K562 (cell line): ENCODE results near the gene RFX3. TPM values are rescaled to one million over a fixed set of nuclear protein-coding genes. Genes with fewer than 3 reads are reported as not detected.
A peak's percentile ranks its signal among the peaks of the same experiment; 100 is the strongest.

ENCODE experiments used
- CHD4 ChIP-seq: fragments of 200-600 bp; sonication (generic); IDR thresholded peaks from 3 replicates; pipeline ENCODE4 v1.6.1; 2012; ENCODE audit warnings: low read depth, mild to moderate bottlenecking, mixed read lengths, low read length, inconsistent platforms; ENCODE audit not compliant: insufficient read depth, insufficient replicate concordance, poor library complexity, severe bottlenecking
- CREBBP ChIP-seq: IDR thresholded peaks from one replicate; pipeline ENCODE4 v1.6.1; 2012; ENCODE audit warnings: low read depth, mild to moderate bottlenecking, control low read depth, inconsistent platforms, low read length
- FOXJ3 ChIP-seq: sonication (generic); formaldehyde crosslinking; IDR thresholded peaks from 2 replicates; pipeline ENCODE4 v1.4.0; 2020; ENCODE audit warnings: mild to moderate bottlenecking, missing genetic modification reagents
- HDAC1 ChIP-seq, 2 experiments: fragments of 450-650 bp; IDR thresholded peaks; 2 replicates each; pipeline ENCODE4 v1.6.1; 2016 to 2017; ENCODE audit warnings: inconsistent platforms in 1 of 2, mild to moderate bottlenecking in 1 of 2, moderate library complexity in 1 of 2
- HDAC3 ChIP-seq: fragments of 450-650 bp; IDR thresholded peaks from 2 replicates; pipeline ENCODE4 v1.6.1; 2018; ENCODE audit warnings: borderline replicate concordance, mild to moderate bottlenecking, moderate library complexity; ENCODE audit not compliant: partially characterized antibody
- JUND ChIP-seq, 2 experiments: IDR thresholded peaks; 2 replicates in 1 of 2; 3 replicates in 1 of 2; pipeline ENCODE4 v1.6.1; 2011; ENCODE audit warnings: borderline replicate concordance in 2 of 2, low read depth in 2 of 2, low read length in 2 of 2, improper control_type of control experiment in 1 of 2, missing biosample characterization in 1 of 2, missing genetic modification characterization in 1 of 2, missing genetic modification reagents in 1 of 2
- MBD2 ChIP-seq: sonication (generic); IDR thresholded peaks from 2 replicates; pipeline ENCODE4 v1.6.1; 2016; ENCODE audit warnings: low read depth, borderline replicate concordance
- MXI1 ChIP-seq: IDR thresholded peaks from 2 replicates; pipeline ENCODE4 v1.6.1; 2011; ENCODE audit warnings: low read depth, mild to moderate bottlenecking, improper control_type of control experiment, low read length
- NELFE ChIP-seq: IDR thresholded peaks from 2 replicates; pipeline ENCODE4 v1.6.1; 2011; ENCODE audit warnings: mild to moderate bottlenecking; ENCODE audit not compliant: insufficient read depth, insufficient read length
- NFE2L1 ChIP-seq: fragments of 450-650 bp; IDR thresholded peaks from 2 replicates; pipeline ENCODE4 v1.6.1; 2016; ENCODE audit warnings: missing genetic modification characterization, low read depth, mild to moderate bottlenecking, missing compliant biosample characterization, moderate library complexity, borderline replicate concordance
- RBM14 ChIP-seq: fragments of 200-400 bp; formaldehyde crosslinking; IDR thresholded peaks from 2 replicates; pipeline ENCODE4 v1.6.1; 2018; ENCODE audit warnings: low read depth, mild to moderate bottlenecking, low read length, moderate library complexity, borderline replicate concordance; ENCODE audit not compliant: insufficient read depth
- RBM22 ChIP-seq: fragments of 200-400 bp; formaldehyde crosslinking; IDR thresholded peaks from 2 replicates; pipeline ENCODE4 v1.6.1; 2018; ENCODE audit warnings: low read length, low read depth; ENCODE audit not compliant: poor library complexity, severe bottlenecking
- RCOR1 ChIP-seq, 2 experiments: IDR thresholded peaks; 2 replicates each; pipeline ENCODE4 v1.6.1; 2012; ENCODE audit warnings: low read depth in 2 of 2, low read length in 2 of 2, borderline replicate concordance in 1 of 2, improper control_type of control experiment in 1 of 2
- TCF7 ChIP-seq: sonication (generic); IDR thresholded peaks from 2 replicates; pipeline ENCODE4 v1.6.1; 2016; ENCODE audit warnings: antibody characterized with exemption, borderline replicate concordance
- YY1 ChIP-seq, 3 experiments: IDR thresholded peaks; 2 replicates each; pipeline ENCODE4 v1.6.1; 2011; ENCODE audit warnings: low read length in 2 of 3, mild to moderate bottlenecking in 2 of 3, moderate library complexity in 2 of 3, borderline replicate concordance in 1 of 3, control low read depth in 1 of 3, low read depth in 1 of 3; ENCODE audit not compliant: insufficient read depth in 3 of 3, insufficient replicate concordance in 2 of 3, control insufficient read depth in 1 of 3, insufficient read length in 1 of 3; ENCODE audit errors: extremely low read depth in 1 of 3
- polyA plus RNA-seq, 8 experiments: library from polyadenylated mRNA; depleted of rRNA in 4 of 8; stranded (reverse) in 5 of 8; unstranded in 3 of 8; fragments of >200 nt; fragmentation: Nextera tagmentation in 2 of 8; fragmentation: Illumina TruSeq in 1 of 8; extraction: Ambion mirVana in 2 of 8; extraction: Trizol in 1 of 8; gene quantifications; 2 replicates each; pipeline versions ENCODE4 v1.2.1 to v1.2.3, GENCODE V29; 2011 to 2014; ENCODE audit warnings: inconsistent platforms in 1 of 8, missing spikeins in 1 of 8
- total RNA-seq, 7 experiments: library from RNA; depleted of rRNA in 6 of 7; stranded (reverse); fragments of >200 nt in 6 of 7; fragmentation: Illumina TruSeq in 2 of 7; extraction: Trizol in 2 of 7; gene quantifications; 2 replicates each; pipeline versions ENCODE4 v1.2.1 to v1.2.3, GENCODE V29; 2011 to 2021; ENCODE audit warnings: low replicate concordance in 1 of 7
- TF ChIP-seq, protein P1 (sequence below): fragments of 200-800 bp; sonication (Bioruptor generic); IDR thresholded peaks from 2 replicates; pipeline ENCODE4 v1.6.1; 2017; ENCODE audit warnings: missing genetic modification characterization, missing compliant biosample characterization
- TF ChIP-seq, protein P2 (sequence below): sonication (generic); formaldehyde crosslinking; IDR thresholded peaks from 2 replicates; pipeline ENCODE4 v1.8.1; 2023; ENCODE audit warnings: mild to moderate bottlenecking, missing genetic modification reagents
- TF ChIP-seq, protein P3 (sequence below), 2 experiments: IDR thresholded peaks; 2 replicates each; pipeline ENCODE4 v1.6.1; 2011; ENCODE audit warnings: borderline replicate concordance in 1 of 2, control low read depth in 1 of 2, low read depth in 1 of 2, low read length in 1 of 2, mild to moderate bottlenecking in 1 of 2, mixed read lengths in 1 of 2, moderate library complexity in 1 of 2; ENCODE audit not compliant: insufficient read depth in 1 of 2, insufficient read length in 1 of 2, poor library complexity in 1 of 2, severe bottlenecking in 1 of 2; ENCODE audit errors: extremely low read depth in 1 of 2
- TF ChIP-seq, protein P4 (sequence below), 2 experiments: fragments of 450-650 bp; conservative IDR thresholded peaks; 2 replicates each; pipeline ENCODE4 v1.6.1; 2017; ENCODE audit warnings: mild to moderate bottlenecking in 2 of 2, moderate library complexity in 2 of 2

RFX3 gene
- total and polyA plus RNA-seq, 9 of the 15 experiments (the other 6 are each of a cell fraction or from before 2014, with no cell fraction given): 0.86 to 4.9 (median 2.0) TPM

DNA sequence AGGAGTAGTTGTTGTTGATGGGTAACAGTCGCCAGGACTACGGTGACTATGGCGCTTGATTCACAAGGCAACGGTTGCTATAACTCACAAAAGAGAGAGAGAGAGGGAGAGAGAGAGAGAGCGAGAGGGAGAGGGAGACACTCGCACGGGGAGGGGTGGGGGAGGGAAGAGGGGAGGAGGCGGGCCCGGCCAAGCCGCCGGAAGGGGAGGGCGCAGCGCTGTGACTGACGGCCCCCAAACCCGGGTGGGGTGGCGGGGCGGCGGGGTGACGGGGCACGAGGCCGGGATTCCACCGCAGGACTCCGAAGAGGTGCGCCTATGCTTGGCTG is at the start of gene RFX3 (continued):
- TF ChIP-seq HDAC3 (no peak), JUND (IDR thresholded peaks at IDR 0.05; ENCODE audit: borderline replicate concordance, low read depth, low read length) (peak; percentile 11; the same call in 1 of the 2 replicates), JUND (tag; IDR thresholded peaks at IDR 0.05; ENCODE audit: borderline replicate concordance, low read depth, low read length) (no peak; the same call in 2 of the 3 replicates), HDAC1 (IDR thresholded peaks at IDR 0.05) (peak in 1 of 2 experiments; percentile 80; a peak in 2 of 4 replicates), YY1 (IDR thresholded peaks at IDR 0.05; ENCODE audit: borderline replicate concordance in 1 of 3, control insufficient read depth in 1 of 3, extremely low read depth in 1 of 3, insufficient read depth in 3 of 3, insufficient read length in 1 of 3, insufficient replicate concordance in 2 of 3, low read depth in 1 of 3, low read length in 2 of 3) (peak in 2 of 3 experiments; percentile 17 to 47), RCOR1 (IDR thresholded peaks at IDR 0.05; ENCODE audit: borderline replicate concordance in 1 of 2, low read depth in 2 of 2, low read length in 2 of 2) (peak in 1 of 2 experiments; percentile 84; a peak in 2 of 4 replicates), RBM14 (no peak), TCF7 (no peak; the same call in 1 of the 2 replicates), NELFE (no peak), RBM22 (peak; percentile 94), CHD4 (no peak), MXI1 (peak; percentile 100), CREBBP (peak; percentile 38), FOXJ3 (peak; percentile 93), NFE2L1 (no peak), MBD2 (0 out of 2 replicates have a peak, but pooled peaks have one; percentile 13)
- TF ChIP-seq, protein P1, sequence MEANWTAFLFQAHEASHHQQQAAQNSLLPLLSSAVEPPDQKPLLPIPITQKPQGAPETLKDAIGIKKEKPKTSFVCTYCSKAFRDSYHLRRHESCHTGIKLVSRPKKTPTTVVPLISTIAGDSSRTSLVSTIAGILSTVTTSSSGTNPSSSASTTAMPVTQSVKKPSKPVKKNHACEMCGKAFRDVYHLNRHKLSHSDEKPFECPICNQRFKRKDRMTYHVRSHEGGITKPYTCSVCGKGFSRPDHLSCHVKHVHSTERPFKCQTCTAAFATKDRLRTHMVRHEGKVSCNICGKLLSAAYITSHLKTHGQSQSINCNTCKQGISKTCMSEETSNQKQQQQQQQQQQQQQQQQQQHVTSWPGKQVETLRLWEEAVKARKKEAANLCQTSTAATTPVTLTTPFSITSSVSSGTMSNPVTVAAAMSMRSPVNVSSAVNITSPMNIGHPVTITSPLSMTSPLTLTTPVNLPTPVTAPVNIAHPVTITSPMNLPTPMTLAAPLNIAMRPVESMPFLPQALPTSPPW (CRISPR knock-in tag): peak; percentile 97
- TF ChIP-seq, protein P2, sequence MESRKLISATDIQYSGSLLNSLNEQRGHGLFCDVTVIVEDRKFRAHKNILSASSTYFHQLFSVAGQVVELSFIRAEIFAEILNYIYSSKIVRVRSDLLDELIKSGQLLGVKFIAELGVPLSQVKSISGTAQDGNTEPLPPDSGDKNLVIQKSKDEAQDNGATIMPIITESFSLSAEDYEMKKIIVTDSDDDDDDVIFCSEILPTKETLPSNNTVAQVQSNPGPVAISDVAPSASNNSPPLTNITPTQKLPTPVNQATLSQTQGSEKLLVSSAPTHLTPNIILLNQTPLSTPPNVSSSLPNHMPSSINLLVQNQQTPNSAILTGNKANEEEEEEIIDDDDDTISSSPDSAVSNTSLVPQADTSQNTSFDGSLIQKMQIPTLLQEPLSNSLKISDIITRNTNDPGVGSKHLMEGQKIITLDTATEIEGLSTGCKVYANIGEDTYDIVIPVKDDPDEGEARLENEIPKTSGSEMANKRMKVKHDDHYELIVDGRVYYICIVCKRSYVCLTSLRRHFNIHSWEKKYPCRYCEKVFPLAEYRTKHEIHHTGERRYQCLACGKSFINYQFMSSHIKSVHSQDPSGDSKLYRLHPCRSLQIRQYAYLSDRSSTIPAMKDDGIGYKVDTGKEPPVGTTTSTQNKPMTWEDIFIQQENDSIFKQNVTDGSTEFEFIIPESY (CRISPR knock-in tag): no peak
- TF ChIP-seq, protein P3, sequence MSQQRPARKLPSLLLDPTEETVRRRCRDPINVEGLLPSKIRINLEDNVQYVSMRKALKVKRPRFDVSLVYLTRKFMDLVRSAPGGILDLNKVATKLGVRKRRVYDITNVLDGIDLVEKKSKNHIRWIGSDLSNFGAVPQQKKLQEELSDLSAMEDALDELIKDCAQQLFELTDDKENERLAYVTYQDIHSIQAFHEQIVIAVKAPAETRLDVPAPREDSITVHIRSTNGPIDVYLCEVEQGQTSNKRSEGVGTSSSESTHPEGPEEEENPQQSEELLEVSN (IDR thresholded peaks at IDR 0.05; ENCODE audit: borderline replicate concordance in 1 of 2, extremely low read depth in 1 of 2, insufficient read depth in 1 of 2, insufficient read length in 1 of 2, low read depth in 1 of 2, low read length in 1 of 2, poor library complexity in 1 of 2, severe bottlenecking in 1 of 2): peak in 1 of 2 experiments; percentile 76
- TF ChIP-seq, protein P4, sequence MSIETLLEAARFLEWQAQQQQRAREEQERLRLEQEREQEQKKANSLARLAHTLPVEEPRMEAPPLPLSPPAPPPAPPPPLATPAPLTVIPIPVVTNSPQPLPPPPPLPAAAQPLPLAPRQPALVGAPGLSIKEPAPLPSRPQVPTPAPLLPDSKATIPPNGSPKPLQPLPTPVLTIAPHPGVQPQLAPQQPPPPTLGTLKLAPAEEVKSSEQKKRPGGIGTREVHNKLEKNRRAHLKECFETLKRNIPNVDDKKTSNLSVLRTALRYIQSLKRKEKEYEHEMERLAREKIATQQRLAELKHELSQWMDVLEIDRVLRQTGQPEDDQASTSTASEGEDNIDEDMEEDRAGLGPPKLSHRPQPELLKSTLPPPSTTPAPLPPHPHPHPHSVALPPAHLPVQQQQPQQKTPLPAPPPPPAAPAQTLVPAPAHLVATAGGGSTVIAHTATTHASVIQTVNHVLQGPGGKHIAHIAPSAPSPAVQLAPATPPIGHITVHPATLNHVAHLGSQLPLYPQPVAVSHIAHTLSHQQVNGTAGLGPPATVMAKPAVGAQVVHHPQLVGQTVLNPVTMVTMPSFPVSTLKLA (conservative IDR thresholded peaks at IDR 0.05): peak in 1 of 2 experiments; percentile 49; a peak in 1 of 4 replicates
